ENCODE results near the gene CD80.
"Not testable (repeated sequence)": the region's sequence is repeated elsewhere in the genome, so short reads cannot be mapped to it uniquely, and the experiment has no call there.

CD80 gene

GRCh38 chr3:119580067-119580760 is 20.8 kb upstream of the CD80 start:
- DNase-seq (ENCODE audit: low spot score): no peak

- DNase-seq (ENCODE audit: low spot score): peak; percentile 24
Measured at GRCh38 chr3:119579366-119580066, 20.1 kb upstream of the CD80 start, which contains the start of gene ADPRH. ADPRH (plus strand) TSS chr3:119579492; CDS start chr3:119582170, 2,678 bp downstream.

GRCh38 chr3:119575507-119575906 is 16.1 kb upstream of the CD80 start:
- no peak for DNase-seq (ENCODE audit: low spot score)

- no peak for DNase-seq (ENCODE audit: low spot score)
Measured at GRCh38 chr3:119571688-119572087, 12.3 kb upstream of the CD80 start.

- no peak for DNase-seq (ENCODE audit: low spot score)
Measured at GRCh38 chr3:119571230-119571629, 11.8 kb upstream of the CD80 start.

- DNase-seq (ENCODE audit: low spot score): no peak
Measured at GRCh38 chr3:119570229-119570628, 10.8 kb upstream of the CD80 start.

- no peak for DNase-seq (ENCODE audit: low spot score)
Measured at GRCh38 chr3:119569156-119569555, 9.7 kb upstream of the CD80 start.

- not testable (repeated sequence) for DNase-seq (ENCODE audit: low spot score)
Measured at GRCh38 chr3:119563334-119563733, 3.9 kb upstream of the CD80 start.

GRCh38 chr3:119562307-119562961 is 3.0 kb upstream of the CD80 start:
- peak; percentile 18 for DNase-seq (ENCODE audit: low spot score)

- no peak for DNase-seq (ENCODE audit: low spot score)
Measured at GRCh38 chr3:119560160-119560559, 746 bp upstream of the CD80 start.

- no peak for DNase-seq (ENCODE audit: low spot score)
Measured at GRCh38 chr3:119558626-119559317, 642 bp downstream of the CD80 start.

- DNase-seq (ENCODE audit: low spot score): no peak
Measured at GRCh38 chr3:119557877-119558269, 1.5 kb downstream of the CD80 start.

- no peak for DNase-seq (ENCODE audit: low spot score)
Measured at GRCh38 chr3:119557192-119557876, 2.1 kb downstream of the CD80 start.

GRCh38 chr3:119555929-119556328 is 3.5 kb downstream of the CD80 start:
- no peak for DNase-seq (ENCODE audit: low spot score)

GRCh38 chr3:119555309-119555735 is 4.1 kb downstream of the CD80 start:
- no peak for DNase-seq (ENCODE audit: low spot score)

GRCh38 chr3:119553823-119554415 is 5.5 kb downstream of the CD80 start:
- DNase-seq (ENCODE audit: low spot score): no peak

- DNase-seq (ENCODE audit: low spot score): not testable (repeated sequence)
Measured at GRCh38 chr3:119552928-119553327, 6.5 kb downstream of the CD80 start.

- no peak for DNase-seq (ENCODE audit: low spot score)
Measured at GRCh38 chr3:119551598-119551997, 7.8 kb downstream of the CD80 start.

- no peak for DNase-seq (ENCODE audit: low spot score)
Measured at GRCh38 chr3:119550192-119550910, 9.1 kb downstream of the CD80 start.

GRCh38 chr3:119548341-119548740 is 11.1 kb downstream of the CD80 start:
- no peak for DNase-seq (ENCODE audit: low spot score)

GRCh38 chr3:119547227-119547626 is 12.2 kb downstream of the CD80 start:
- no peak for DNase-seq (ENCODE audit: low spot score)
